Activated T-helper 1 cell treated with anti-CD3 and anti-CD28 coated beads, Interleukin-12 subunit alpha, Interleukin-12 subunit beta, Interleukin-2, Interleukin-4 antibody, amounts not matched to agents 30 ng/mL and 10 ng/mL and 1 ng/mL, durations not matched to agents 14 hours and 24 hours and 36 hours (primary cell): Measurements from ENCODE around the gene GHRL. TPM values are rescaled to one million over a fixed set of nuclear protein-coding genes. Genes with fewer than 3 reads are reported as not detected.

Source experiments
- DNase-seq: peaks from one replicate; pipeline ENCODE4 v3.0.0; 2021; ENCODE audit warnings: low spot score
- H3K27ac Mint-ChIP-seq: one replicate; pipeline ENCODE4 v1.8.0; 2021; ENCODE audit warnings: mild to moderate bottlenecking, mixed read lengths
- H3K27me3 Mint-ChIP-seq: one replicate; pipeline ENCODE4 v1.8.0; 2022; ENCODE audit warnings: mild to moderate bottlenecking, moderate library complexity, mixed read lengths; ENCODE audit not compliant: insufficient read depth
- H3K36me3 Mint-ChIP-seq: one replicate; pipeline ENCODE4 v1.8.0; 2021; ENCODE audit warnings: low read depth, mixed read lengths
- H3K4me1 Mint-ChIP-seq: one replicate; pipeline ENCODE4 v1.8.0; 2021; ENCODE audit warnings: low read depth, mixed read lengths
- H3K4me3 Mint-ChIP-seq: one replicate; pipeline ENCODE4 v1.8.0; 2021; ENCODE audit warnings: mild to moderate bottlenecking, moderate library complexity, mixed read lengths
- H3K9me3 Mint-ChIP-seq: one replicate; pipeline ENCODE4 v1.8.0; 2021; ENCODE audit warnings: mixed read lengths
- intact Hi-C: fragments of 100-400 bp; cut with micrococcal nuclease; formaldehyde crosslinking; loops from one replicate; pipeline ENCODE4 v1.15.1; 2024
- total RNA-seq: library from RNA; stranded (reverse); gene quantifications from 2 replicates; pipeline ENCODE4 v1.2.3, GENCODE V29; 2022

Gene GHRL
- total RNA-seq, 1 donor from 2014 or later = 1.8 TPM

DNA sequence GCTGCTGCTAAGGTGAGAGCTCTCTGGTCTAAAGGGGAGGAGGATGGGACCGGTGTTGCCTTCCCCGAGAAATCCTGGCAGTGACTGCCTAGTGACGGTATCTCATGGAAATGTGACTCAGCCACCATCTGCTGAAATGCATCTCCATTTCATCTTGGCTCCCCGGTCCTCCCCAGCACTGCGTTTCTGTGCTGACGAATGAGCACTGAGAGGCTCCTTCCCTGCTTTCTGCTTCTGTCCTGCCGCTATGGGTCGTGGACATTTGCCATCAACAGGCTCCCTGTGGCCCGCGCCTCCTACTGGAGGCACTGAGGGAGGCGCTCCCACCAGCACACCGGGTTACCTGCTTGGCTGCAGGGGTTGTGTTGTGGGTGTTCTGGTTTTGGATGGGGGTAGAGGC lies 41.7 kb upstream of the GHRL start:
- peaks cover 6% of the 10 kb centered on the region for H3K27me3 Mint-ChIP-seq
- intact Hi-C loops = no loop called here
- no peak overlapping the region for H3K4me3 Mint-ChIP-seq

DNA sequence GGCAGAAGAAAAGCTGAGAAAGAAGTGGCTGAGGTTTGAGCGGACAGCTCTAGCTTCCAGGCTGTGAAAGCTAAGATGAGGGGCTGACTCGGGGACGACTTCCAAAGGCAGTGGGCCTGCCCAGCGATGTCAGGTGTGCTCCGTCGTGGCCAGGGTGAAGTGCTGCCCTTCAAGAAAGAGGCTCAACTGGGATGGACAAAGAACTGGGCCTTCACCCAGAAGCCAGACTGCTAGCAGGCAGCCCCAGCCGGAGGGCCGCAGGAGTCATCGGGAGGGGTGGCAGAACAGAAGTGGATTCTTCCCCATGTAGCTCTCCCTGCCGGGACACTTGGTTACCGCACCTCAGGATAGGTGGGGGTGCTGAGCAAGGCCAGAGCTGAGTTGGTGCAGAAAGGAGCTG lies 41.3 kb upstream of the GHRL start:
- H3K27ac Mint-ChIP-seq = no peak overlapping the region
- no peaks in the 10 kb centered on the region for H3K4me1 Mint-ChIP-seq
- no peak overlapping the region for H3K4me3 Mint-ChIP-seq
- DNase-seq = no peak
- intact Hi-C loops = no loop called here
- H3K9me3 Mint-ChIP-seq = no peaks in the 10 kb centered on the region
- peaks cover 10% of the 10 kb centered on the region for H3K27me3 Mint-ChIP-seq
- H3K36me3 Mint-ChIP-seq = no peaks in the 10 kb centered on the region

More for the DNA sequence above, 41.7 kb upstream of the GHRL start:
- DNase-seq = no peak
- Mint-ChIP-seq H3K4me1 (no peaks in the 10 kb centered on the region), H3K27ac (no peak overlapping the region), H3K36me3 (no peaks in the 10 kb centered on the region), H3K9me3 (no peaks in the 10 kb centered on the region)

DNA sequence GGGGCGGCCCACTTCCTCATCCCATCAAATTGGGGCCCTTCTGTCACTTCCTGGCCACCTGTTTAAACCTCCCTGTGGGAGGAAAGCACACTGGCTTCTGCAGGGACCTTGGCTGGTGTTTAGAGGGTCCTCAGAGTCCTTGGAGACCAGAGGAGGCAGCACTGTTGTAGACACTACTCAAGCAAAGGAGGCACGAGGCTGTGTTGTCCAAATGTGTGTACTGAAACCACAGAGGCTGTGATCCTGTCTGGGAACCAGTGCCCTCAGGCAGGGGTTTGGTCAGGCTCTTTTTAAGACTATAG lies 40.6 kb upstream of the GHRL start:
- Mint-ChIP-seq H3K4me1 (no peaks in the 10 kb centered on the region), H3K27ac (no peak overlapping the region), H3K36me3 (no peaks in the 10 kb centered on the region), H3K27me3 (peaks cover 17% of the 10 kb centered on the region), H3K9me3 (no peaks in the 10 kb centered on the region), H3K4me3 (no peak overlapping the region)
- DNase-seq = no peak
- intact Hi-C loops = no loop called here

DNA sequence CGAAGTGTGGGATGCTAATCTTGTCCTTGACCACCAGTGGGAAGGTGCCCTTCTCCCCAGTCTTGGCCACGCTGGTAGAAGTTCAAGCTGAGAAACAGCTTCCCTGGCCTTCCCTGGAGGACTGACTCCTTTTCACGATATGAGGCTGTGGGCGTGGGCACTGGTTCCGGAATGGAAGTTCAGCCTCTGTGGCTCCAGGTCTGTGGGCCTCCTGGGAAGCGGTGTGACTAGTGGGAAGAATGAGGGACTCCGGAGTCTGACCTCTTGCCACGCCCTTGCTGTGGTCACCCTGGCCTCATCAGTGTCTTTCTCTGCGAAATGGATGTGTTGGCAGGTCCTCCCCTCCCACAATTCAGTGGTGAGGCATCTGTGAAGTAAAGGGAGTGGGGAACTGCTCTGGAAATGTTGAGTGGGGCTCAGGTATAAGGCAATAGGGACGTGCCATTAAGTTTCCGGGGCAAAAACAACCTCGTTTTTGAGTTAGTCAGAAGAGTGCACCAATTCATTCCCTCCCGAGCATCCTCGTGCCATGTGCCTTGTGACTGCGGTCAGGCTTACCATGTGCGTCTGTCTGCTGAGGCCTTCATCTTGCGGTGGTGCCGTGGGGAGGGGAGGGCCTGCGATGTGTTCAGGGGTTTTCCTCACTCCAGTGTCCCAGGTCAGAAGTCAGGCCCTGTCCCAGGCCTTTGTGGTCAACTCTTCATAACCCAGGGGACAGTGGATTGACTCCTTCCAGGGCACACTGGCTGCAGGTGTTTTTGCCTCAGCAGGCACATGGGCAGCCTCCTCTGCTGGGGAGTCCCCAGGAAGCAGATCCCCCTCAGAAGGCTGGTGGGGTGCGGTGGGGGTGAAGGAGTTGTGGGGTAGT lies 40.0 kb upstream of the GHRL start:
- Mint-ChIP-seq H3K27me3 (peaks cover 22% of the 10 kb centered on the region), H3K9me3 (no peaks in the 10 kb centered on the region), H3K4me3 (no peak overlapping the region), H3K27ac (no peak overlapping the region), H3K36me3 (no peaks in the 10 kb centered on the region), H3K4me1 (no peaks in the 10 kb centered on the region)
- intact Hi-C loops = no loop called here
- no peak for DNase-seq

DNA sequence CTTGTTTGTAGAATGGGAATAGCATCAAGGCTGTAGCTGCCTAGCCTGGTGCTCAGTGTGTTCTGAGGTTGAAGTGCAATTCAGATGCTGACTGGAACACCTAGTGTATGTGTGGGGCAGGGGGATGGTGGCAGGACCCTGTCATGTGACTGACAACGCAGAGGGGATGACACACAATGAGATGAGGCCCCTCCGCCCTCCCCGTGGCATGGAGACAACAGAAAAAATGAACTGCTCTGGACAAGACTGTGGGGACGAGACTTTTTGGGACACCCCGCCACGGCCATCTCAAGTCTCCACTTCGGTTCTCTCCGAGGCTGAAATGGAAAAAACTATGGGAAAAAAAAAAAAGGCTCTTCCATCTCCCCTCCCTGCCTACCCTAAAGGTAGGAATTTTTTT lies 38.6 kb upstream of the GHRL start:
- Mint-ChIP-seq H3K36me3 (no peaks in the 10 kb centered on the region), H3K27me3 (peaks cover 35% of the 10 kb centered on the region), H3K4me3 (no peak overlapping the region), H3K27ac (no peak overlapping the region), H3K4me1 (no peaks in the 10 kb centered on the region), H3K9me3 (no peaks in the 10 kb centered on the region)
- intact Hi-C loops = no loop called here
- no peak for DNase-seq

GRCh38 chr3:10330319-10330718 lies 37.6 kb upstream of the GHRL start:
- no peak for DNase-seq
- Mint-ChIP-seq H3K27ac (no peak overlapping the region), H3K27me3 (peaks cover 38% of the 10 kb centered on the region), H3K4me1 (no peaks in the 10 kb centered on the region), H3K4me3 (no peak overlapping the region), H3K36me3 (no peaks in the 10 kb centered on the region), H3K9me3 (no peaks in the 10 kb centered on the region)
- intact Hi-C loops = no loop called here

GRCh38 chr3:10329495-10330015 lies 36.8 kb upstream of the GHRL start:
- no peak overlapping the region for H3K4me3 Mint-ChIP-seq
- no peaks in the 10 kb centered on the region for H3K4me1 Mint-ChIP-seq
- H3K36me3 Mint-ChIP-seq = no peaks in the 10 kb centered on the region
- DNase-seq = no peak
- no peak overlapping the region for H3K27ac Mint-ChIP-seq
- intact Hi-C loops = no loop called here
- no peaks in the 10 kb centered on the region for H3K9me3 Mint-ChIP-seq
- peaks cover 38% of the 10 kb centered on the region for H3K27me3 Mint-ChIP-seq

- Mint-ChIP-seq H3K4me3 (no peak overlapping the region), H3K36me3 (no peaks in the 10 kb centered on the region), H3K9me3 (no peaks in the 10 kb centered on the region), H3K4me1 (no peaks in the 10 kb centered on the region), H3K27ac (no peak overlapping the region), H3K27me3 (peaks cover 38% of the 10 kb centered on the region)
- DNase-seq = no peak
- intact Hi-C loops = no loop called here
These were observed 35.8 kb upstream of the GHRL start for GRCh38 chr3:10328460-10329071.

DNA sequence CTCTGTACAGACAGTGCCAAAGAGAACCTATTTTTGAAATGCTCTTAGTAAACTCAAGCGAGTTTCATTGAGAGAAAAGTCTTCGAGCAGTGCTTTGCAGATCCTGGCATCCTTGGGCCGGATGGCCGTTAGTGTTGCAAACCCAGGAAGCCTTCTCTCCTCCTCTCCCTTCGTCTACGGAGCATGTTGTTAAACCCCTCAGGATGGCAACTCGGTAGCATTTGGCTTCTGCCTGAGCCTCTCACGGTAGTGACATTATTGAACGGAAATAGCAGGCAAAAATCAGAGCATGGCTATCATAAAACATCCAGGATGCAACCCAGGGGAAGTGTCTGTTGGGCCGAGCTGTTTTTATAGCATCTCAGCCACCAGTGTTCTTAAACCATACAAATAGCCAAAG lies 34.8 kb upstream of the GHRL start:
- Mint-ChIP-seq H3K4me1 (no peaks in the 10 kb centered on the region), H3K36me3 (no peaks in the 10 kb centered on the region), H3K9me3 (no peaks in the 10 kb centered on the region), H3K27ac (no peak overlapping the region), H3K4me3 (no peak overlapping the region), H3K27me3 (peaks cover 35% of the 10 kb centered on the region)
- intact Hi-C loops = no loop called here
- no peak for DNase-seq

DNA sequence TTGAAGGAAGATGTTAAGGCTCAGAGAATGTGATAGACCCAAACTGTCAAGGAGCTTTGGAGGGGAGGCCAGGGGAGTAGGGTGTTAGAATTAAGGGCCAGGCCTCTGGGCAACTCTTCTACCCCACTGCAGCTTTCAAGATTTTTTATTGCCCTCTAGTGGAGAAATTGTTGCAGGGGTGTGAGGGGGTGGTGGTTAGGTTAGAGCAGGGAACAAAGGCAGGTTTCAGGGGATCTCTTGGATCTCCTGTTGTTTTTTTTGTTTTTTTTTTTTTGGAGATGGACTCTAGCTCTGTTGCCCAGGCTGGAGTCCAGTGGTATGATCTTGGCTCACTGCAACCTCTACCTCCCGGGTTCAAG lies 29.6 kb upstream of the GHRL start:
- DNase-seq = peak; percentile 24
- no peak overlapping the region for H3K27ac Mint-ChIP-seq
- no peaks in the 10 kb centered on the region for H3K9me3 Mint-ChIP-seq
- H3K4me1 Mint-ChIP-seq = peaks cover 30% of the 10 kb centered on the region
- H3K36me3 Mint-ChIP-seq = peaks cover 16% of the 10 kb centered on the region
- H3K27me3 Mint-ChIP-seq = peaks cover 13% of the 10 kb centered on the region
- intact Hi-C loops = loop anchor here (1.0 to 5.0 kb wide), 3 partner anchors 296 to 1360 kb away; partner anchors contain the start of genes FANCD2 and RAD18
- peak overlapping the region; percentile 30 for H3K4me3 Mint-ChIP-seq

GRCh38 chr3:10321630-10322351 lies 29.0 kb upstream of the GHRL start:
- intact Hi-C loops = loop anchor here (1.0 to 5.0 kb wide), 12 partner anchors 79 to 1359 kb away; partner anchors contain the start of genes ARPC4, BRK1, BRPF1 and CRELD1
- H3K36me3 Mint-ChIP-seq = peaks cover 16% of the 10 kb centered on the region
- H3K4me1 Mint-ChIP-seq = peaks cover 30% of the 10 kb centered on the region
- H3K9me3 Mint-ChIP-seq = no peaks in the 10 kb centered on the region
- DNase-seq = no peak
- H3K27ac Mint-ChIP-seq = peak overlapping the region; percentile 75
- H3K27me3 Mint-ChIP-seq = peaks cover 8% of the 10 kb centered on the region
- H3K4me3 Mint-ChIP-seq = peak overlapping the region; percentile 78

DNA sequence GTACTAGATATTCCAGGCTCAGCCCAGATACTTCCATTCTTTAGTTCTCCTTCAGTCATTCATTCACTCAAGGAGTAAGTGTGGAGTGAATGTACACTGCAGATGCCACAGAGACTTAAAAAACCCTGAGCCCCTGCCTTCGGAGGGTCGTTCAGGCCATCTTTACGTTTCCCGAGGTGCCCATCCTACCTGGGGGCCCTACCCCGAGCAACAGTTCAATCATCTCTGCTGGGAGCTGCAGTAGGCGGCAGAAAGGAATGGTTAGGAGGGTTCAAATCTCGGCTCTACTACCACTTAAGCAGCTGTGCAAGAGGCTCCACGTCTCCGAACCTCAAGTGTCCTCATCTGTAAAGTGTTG lies 27.6 kb upstream of the GHRL start:
- H3K9me3 Mint-ChIP-seq = no peaks in the 10 kb centered on the region
- H3K27me3 Mint-ChIP-seq = no peaks in the 10 kb centered on the region
- peak overlapping the region; percentile 97 for H3K4me3 Mint-ChIP-seq
- H3K27ac Mint-ChIP-seq = peak overlapping the region; percentile 92
- intact Hi-C loops = loop anchor here (2.0 to 5.0 kb wide), 7 partner anchors 77 to 1358 kb away; partner anchors contain the start of genes ARPC4, MTMR14, RAD18 and TADA3
- H3K36me3 Mint-ChIP-seq = peaks cover 20% of the 10 kb centered on the region
- DNase-seq = no peak
- peaks cover 30% of the 10 kb centered on the region for H3K4me1 Mint-ChIP-seq

DNA sequence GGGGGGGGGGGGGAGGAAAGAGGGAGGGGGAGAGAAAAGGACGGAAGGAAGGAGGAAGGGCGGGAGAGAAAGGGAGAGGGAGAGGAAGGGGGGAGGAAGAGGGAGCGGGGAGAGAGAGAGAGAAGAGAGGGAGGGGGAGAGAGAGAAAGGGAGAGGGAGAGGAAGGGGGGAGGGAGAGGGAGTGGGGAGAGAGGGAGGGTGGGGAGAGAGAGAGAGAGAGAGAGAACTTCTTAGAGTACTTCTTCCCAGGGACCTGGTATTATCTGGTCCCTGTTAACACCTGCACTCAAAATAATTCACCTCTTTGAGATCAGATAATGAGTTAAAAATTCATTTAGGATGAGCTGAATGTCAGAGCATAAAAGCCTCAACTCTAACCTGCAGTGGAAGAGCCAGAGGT lies 27.1 kb upstream of the GHRL start:
- Mint-ChIP-seq H3K4me3 (peak overlapping the region; percentile 97), H3K9me3 (no peaks in the 10 kb centered on the region)
- intact Hi-C loops = loop anchor here (2.0 to 5.0 kb wide), 7 partner anchors 77 to 1358 kb away; partner anchors contain the start of genes ARPC4, MTMR14, RAD18 and TADA3

More for the DNA sequence above, 27.1 kb upstream of the GHRL start:
- Mint-ChIP-seq H3K4me1 (peaks cover 30% of the 10 kb centered on the region), H3K36me3 (peaks cover 21% of the 10 kb centered on the region), H3K27me3 (no peaks in the 10 kb centered on the region), H3K27ac (peak overlapping the region; percentile 92)
- DNase-seq = no peak
